ENCODE results near the gene CEPT1. TPM values are rescaled to one million over a fixed set of nuclear protein-coding genes. Genes with fewer than 3 reads are reported as not detected.

The CEPT1 gene
- total RNA-seq, 1 experiment from 2014 or later: 34.2 TPM

GRCh38 chr1:111212634-111213335, 72.8 kb downstream of the CEPT1 start:
- Histone ChIP-seq H3K4me2 (ENCODE audit: low read length) (no peak overlapping the region), H3K9me3 (ENCODE audit: control insufficient read depth in 1 of 2, insufficient read depth in 1 of 2, low read depth in 1 of 2, low read length in 2 of 2) (no peaks in the 10 kb centered on the region), H2AFZ (ENCODE audit: low read depth, low read length, poor library complexity, severe bottlenecking) (no peak overlapping the region), H3K9me2 (ENCODE audit: insufficient read depth) (no peaks in the 10 kb centered on the region), H3K4me1 (ENCODE audit: control insufficient read depth in 1 of 2, insufficient read depth in 2 of 2, low read length in 2 of 2) (peaks cover 0 to 2% of the 10 kb centered on the region in 2 experiments; a peak in 1 of 4 replicates), H3K27me3 (ENCODE audit: insufficient read depth, low read length) (no peaks in the 10 kb centered on the region), H3K4me3 (replicated peaks in 1 of 2; ENCODE audit: low read depth in 1 of 2, low read length in 2 of 2) (no peak overlapping the region), H3K79me2 (ENCODE audit: insufficient read depth, low read length) (no peaks in the 10 kb centered on the region), H3K9ac (ENCODE audit: low read length) (no peak overlapping the region), H3K27ac (ENCODE audit: low read depth, low read length) (no peak overlapping the region), H3K36me3 (ENCODE audit: control insufficient read depth in 1 of 2, insufficient read depth in 2 of 2, low read length in 2 of 2) (no peaks in the 10 kb centered on the region), H4K20me1 (ENCODE audit: insufficient read depth) (no peaks in the 10 kb centered on the region)
- TF ChIP-seq YY1 (IDR thresholded peaks at IDR 0.05; ENCODE audit: extremely low read depth, insufficient replicate concordance, low read depth, low read length) (no peak), ELF1 (IDR thresholded peaks at IDR 0.05; ENCODE audit: borderline replicate concordance, low read depth) (no peak)
- RAD21 ChIA-PET (ENCODE audit: low non-redundant PET in 1 of 2, low total read pairs in 2 of 2, uncharacterized antibody in 2 of 2, unreplicated experiment in 2 of 2): no interaction called here
- CTCF ChIA-PET: no interaction called here
- POLR2A ChIA-PET: interaction anchor here (1.0 kb wide), 1 partner anchor 70 kb away, joined by 4 read pairs; no protein-coding TSS in a partner anchor
- ATAC-seq: no peak
- DNase-seq (ENCODE audit: low read depth, low spot score): no peak
- intact Hi-C loops (cut with micrococcal nuclease): no loop called here
- BruUV-seq (replicated peaks): no TSS peak

GRCh38 chr1:111213412-111213811, 73.4 kb downstream of the CEPT1 start:
- H3K9me2 ChIP-seq (ENCODE audit: insufficient read depth): no peaks in the 10 kb centered on the region
- ChIA-PET RAD21 (ENCODE audit: low non-redundant PET in 1 of 2, low total read pairs in 2 of 2, uncharacterized antibody in 2 of 2, unreplicated experiment in 2 of 2) (no interaction called here), POLR2A (no interaction called here), CTCF (no interaction called here)
- no TSS peak for BruUV-seq (replicated peaks)
- no peak overlapping the region for H3K9ac ChIP-seq (ENCODE audit: low read length)
- no peaks in the 10 kb centered on the region for H3K79me2 ChIP-seq (ENCODE audit: insufficient read depth, low read length)
- no peaks in the 10 kb centered on the region for H4K20me1 ChIP-seq (ENCODE audit: insufficient read depth)
- no peaks in the 10 kb centered on the region for H3K27me3 ChIP-seq (ENCODE audit: insufficient read depth, low read length)
- no peaks in the 10 kb centered on the region for H3K36me3 ChIP-seq (ENCODE audit: control insufficient read depth in 1 of 2, insufficient read depth in 2 of 2, low read length in 2 of 2)
- no peak overlapping the region for H3K27ac ChIP-seq (ENCODE audit: low read depth, low read length)
- no peak for TF ChIP-seq CBX3 (IDR thresholded peaks at IDR 0.05; ENCODE audit: low read depth)
- no peak for TF ChIP-seq EZH2phosphoT487 (IDR thresholded peaks at IDR 0.05; ENCODE audit: borderline replicate concordance)
- no peak for TF ChIP-seq CEBPB (IDR thresholded peaks at IDR 0.05; ENCODE audit: low read depth)
- no peak for TF ChIP-seq POLR2A (IDR thresholded peaks at IDR 0.05; ENCODE audit: borderline replicate concordance, extremely low read depth, insufficient read depth, insufficient read length)
- no peak for TF ChIP-seq TCF7L2 (IDR thresholded peaks at IDR 0.05; ENCODE audit: borderline replicate concordance, extremely low read depth, insufficient read depth, insufficient read length)
- no peak for TF ChIP-seq REST (IDR thresholded peaks at IDR 0.05; ENCODE audit: low read depth)
- TF ChIP-seq JUND (IDR thresholded peaks at IDR 0.05): no peak
- no peak for TF ChIP-seq ZFX (IDR thresholded peaks at IDR 0.05)
- H3K9me3 ChIP-seq (ENCODE audit: control insufficient read depth in 1 of 2, insufficient read depth in 1 of 2, low read depth in 1 of 2, low read length in 2 of 2): no peaks in the 10 kb centered on the region
- intact Hi-C loops (cut with micrococcal nuclease): no loop called here
- ATAC-seq (no peak), DNase-seq (ENCODE audit: low read depth, low spot score) (no peak)
- peaks cover 0 to 2% of the 10 kb centered on the region in 2 experiments; a peak in 1 of 4 replicates for H3K4me1 ChIP-seq (ENCODE audit: control insufficient read depth in 1 of 2, insufficient read depth in 2 of 2, low read length in 2 of 2)
- no peak overlapping the region for H2AFZ ChIP-seq (ENCODE audit: low read depth, low read length, poor library complexity, severe bottlenecking)
- no peak overlapping the region for H3K4me2 ChIP-seq (ENCODE audit: low read length)
- H3K4me3 ChIP-seq (replicated peaks in 1 of 2; ENCODE audit: low read depth in 1 of 2, low read length in 2 of 2): no peak overlapping the region
